Measurements from ENCODE around the gene LSM12.

Gene LSM12

DNA sequence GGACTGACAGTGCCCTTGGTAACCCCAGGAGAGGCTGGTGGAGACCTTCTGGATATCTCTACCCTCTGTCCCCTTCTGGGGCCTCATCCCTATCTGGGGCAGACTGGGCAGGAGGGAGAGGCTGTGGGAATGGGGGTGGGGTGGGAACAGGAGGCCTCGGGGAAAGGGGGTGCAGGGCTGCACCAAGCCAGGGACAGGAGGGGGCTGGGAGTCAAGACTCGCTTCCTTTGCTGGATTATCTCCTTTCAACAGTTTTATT, 28.8 kb upstream of the LSM12 start:
- peaks cover 18% of the 10 kb centered on the region for H3K36me3 ChIP-seq (ENCODE audit: control insufficient read depth, insufficient read depth, low read length)
- peaks cover 3% of the 10 kb centered on the region for H3K4me1 ChIP-seq (ENCODE audit: control insufficient read depth, insufficient read depth, low read length, poor library complexity, severe bottlenecking)
- H3K27ac ChIP-seq (ENCODE audit: insufficient read depth, low read length, poor library complexity, severe bottlenecking): no peak overlapping the region
- DNase-seq: no peak
- H3K27me3 ChIP-seq (replicated peaks; ENCODE audit: control insufficient read depth, insufficient read depth, low read length, poor library complexity, severe bottlenecking): no peaks in the 10 kb centered on the region
- H3K4me3 ChIP-seq (ENCODE audit: insufficient read depth, low read depth, low read length, poor library complexity, severe bottlenecking): no peak overlapping the region
- no peaks in the 10 kb centered on the region for H3K9me3 ChIP-seq (ENCODE audit: control insufficient read depth, low read length)

DNA sequence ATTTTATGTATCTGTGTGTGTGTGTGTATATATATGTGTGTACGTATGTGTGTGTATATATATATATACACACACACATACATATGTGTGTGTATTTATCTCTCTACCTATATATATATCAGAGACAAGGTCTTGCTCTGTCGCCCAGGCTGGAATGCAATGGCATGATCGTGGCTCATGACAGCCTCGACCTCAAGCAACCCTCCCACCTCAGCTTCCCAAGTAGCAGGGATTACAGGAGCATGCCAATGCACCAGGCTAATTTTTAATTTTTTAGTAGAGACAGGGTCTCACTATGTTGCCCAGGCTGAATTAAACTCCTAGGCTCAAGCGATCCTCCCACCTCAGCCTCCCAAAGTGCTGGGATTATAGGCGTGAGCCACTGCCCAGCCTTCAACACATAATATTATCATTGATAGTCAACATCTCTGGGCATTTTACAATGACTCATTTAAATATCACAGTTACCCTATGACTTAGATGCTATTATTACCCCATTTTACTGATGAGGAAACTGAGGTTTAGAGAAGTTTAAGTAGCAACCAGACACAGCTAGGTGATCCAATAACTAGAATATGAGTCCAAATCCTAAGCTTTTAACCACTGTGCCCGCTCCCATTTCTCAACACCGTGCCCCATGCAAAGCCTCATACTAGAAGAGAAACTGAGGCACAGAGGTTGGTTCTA, 28.4 kb upstream of the LSM12 start:
- DNase-seq: no peak
- Histone ChIP-seq H3K9me3 (ENCODE audit: control insufficient read depth, low read length) (no peaks in the 10 kb centered on the region), H3K27ac (ENCODE audit: insufficient read depth, low read length, poor library complexity, severe bottlenecking) (no peak overlapping the region), H3K36me3 (ENCODE audit: control insufficient read depth, insufficient read depth, low read length) (peaks cover 18% of the 10 kb centered on the region), H3K4me3 (ENCODE audit: insufficient read depth, low read depth, low read length, poor library complexity, severe bottlenecking) (no peak overlapping the region), H3K4me1 (ENCODE audit: control insufficient read depth, insufficient read depth, low read length, poor library complexity, severe bottlenecking) (peaks cover 3% of the 10 kb centered on the region), H3K27me3 (replicated peaks; ENCODE audit: control insufficient read depth, insufficient read depth, low read length, poor library complexity, severe bottlenecking) (no peaks in the 10 kb centered on the region)

DNA sequence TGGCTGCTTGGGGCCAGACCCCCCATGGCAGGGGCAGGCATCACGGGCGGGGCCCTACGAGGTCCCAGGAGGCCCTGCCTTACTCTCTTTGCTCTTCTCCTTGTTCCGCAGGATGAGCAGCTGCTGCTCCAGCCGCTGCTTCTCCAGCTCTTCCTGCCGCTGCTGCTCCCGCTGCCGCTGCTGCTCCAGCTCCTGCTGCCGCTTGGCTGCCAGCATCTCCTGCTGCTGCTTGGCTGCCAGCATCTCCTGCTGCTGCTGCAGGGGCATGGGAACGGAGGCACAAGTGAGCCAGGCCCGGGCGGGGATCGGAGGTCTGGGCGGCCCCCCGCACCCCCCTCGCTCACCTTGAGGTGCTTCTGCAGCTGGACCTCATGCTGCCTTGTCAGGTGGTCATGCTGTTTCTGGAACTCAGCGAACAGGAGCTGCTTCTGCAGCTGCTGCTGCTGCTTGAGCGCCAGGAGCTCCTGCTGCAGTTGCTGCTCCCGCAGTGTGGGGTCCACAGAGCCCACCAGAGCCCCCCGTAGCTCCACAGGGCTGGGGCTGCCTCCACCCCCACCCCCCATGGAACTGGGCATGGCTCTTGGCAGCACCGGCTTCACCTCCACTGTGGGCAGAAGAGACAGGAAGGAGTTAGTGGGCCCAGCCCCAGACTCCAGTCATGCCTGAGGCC, 26.9 kb upstream of the LSM12 start:
- H3K27ac ChIP-seq (ENCODE audit: insufficient read depth, low read length, poor library complexity, severe bottlenecking): no peak overlapping the region
- H3K4me3 ChIP-seq (ENCODE audit: insufficient read depth, low read depth, low read length, poor library complexity, severe bottlenecking): no peak overlapping the region
- H3K27me3 ChIP-seq (replicated peaks; ENCODE audit: control insufficient read depth, insufficient read depth, low read length, poor library complexity, severe bottlenecking): no peaks in the 10 kb centered on the region
- peaks cover 22% of the 10 kb centered on the region for H3K36me3 ChIP-seq (ENCODE audit: control insufficient read depth, insufficient read depth, low read length)
- H3K4me1 ChIP-seq (ENCODE audit: control insufficient read depth, insufficient read depth, low read length, poor library complexity, severe bottlenecking): peaks cover 3% of the 10 kb centered on the region
- DNase-seq: no peak
- no peaks in the 10 kb centered on the region for H3K9me3 ChIP-seq (ENCODE audit: control insufficient read depth, low read length)

DNA sequence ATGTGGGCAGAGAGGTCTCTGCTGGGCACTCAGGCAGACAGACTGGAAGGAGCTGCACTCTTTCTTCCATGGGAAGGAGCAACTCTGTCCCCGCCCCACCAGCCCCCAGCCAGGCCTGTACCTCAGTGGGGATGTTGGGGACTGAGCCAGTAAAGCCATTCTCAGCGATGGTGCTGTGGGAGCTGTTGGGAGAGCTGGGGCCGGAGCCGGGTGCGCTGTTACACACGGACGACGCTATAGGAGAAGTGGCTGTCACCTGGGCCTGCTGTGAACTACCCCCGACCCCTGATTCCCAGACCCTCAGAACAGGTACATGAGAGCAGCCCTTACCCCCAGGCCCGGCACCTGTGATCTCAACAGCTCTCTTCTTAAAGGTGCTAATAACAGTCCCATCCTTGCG, 25.6 kb upstream of the LSM12 start:
- Histone ChIP-seq H3K4me1 (ENCODE audit: control insufficient read depth, insufficient read depth, low read length, poor library complexity, severe bottlenecking) (peaks cover 3% of the 10 kb centered on the region), H3K36me3 (ENCODE audit: control insufficient read depth, insufficient read depth, low read length) (peaks cover 22% of the 10 kb centered on the region), H3K9me3 (ENCODE audit: control insufficient read depth, low read length) (no peaks in the 10 kb centered on the region), H3K27me3 (replicated peaks; ENCODE audit: control insufficient read depth, insufficient read depth, low read length, poor library complexity, severe bottlenecking) (no peaks in the 10 kb centered on the region), H3K27ac (ENCODE audit: insufficient read depth, low read length, poor library complexity, severe bottlenecking) (no peak overlapping the region), H3K4me3 (ENCODE audit: insufficient read depth, low read depth, low read length, poor library complexity, severe bottlenecking) (no peak overlapping the region)
- DNase-seq: no peak

DNA sequence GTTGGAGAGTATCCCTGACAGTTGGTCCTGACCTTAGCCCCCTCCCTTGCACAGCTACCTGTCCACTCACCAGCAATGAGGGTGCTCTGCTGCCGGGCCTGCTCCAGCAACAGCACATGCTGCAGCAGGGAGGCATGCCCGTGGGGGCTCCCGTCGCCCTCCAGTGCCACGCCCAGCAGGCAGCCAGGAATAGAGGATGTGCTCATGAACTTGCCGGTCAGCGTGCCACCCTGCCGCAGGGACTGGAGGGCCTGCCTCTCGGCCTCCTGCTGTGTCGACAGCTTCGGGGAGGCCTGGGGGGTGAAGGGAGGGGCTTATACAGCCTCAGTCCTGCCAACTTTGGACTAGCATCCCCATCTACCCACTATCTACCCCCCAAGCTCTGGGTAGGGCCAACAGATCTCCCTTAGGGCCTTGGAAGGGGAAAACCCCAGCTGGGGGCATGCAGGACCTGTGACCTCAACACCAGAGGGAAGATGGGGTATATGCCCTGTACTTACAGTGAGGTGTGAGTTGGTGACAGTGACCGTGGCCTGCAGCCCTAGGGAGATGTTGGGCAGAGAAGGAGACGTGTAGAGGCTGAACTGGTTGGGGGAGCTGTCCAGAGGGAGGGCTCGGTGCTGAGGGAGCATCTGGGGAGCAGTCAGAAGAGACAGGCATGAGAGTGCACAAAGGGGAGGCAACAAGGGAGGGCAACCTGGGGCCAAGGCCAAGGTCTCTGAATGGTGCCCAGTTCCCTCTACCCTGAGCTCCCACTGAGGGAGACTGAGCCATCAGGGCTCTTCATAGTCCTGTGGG, 24.9 kb upstream of the LSM12 start:
- Histone ChIP-seq H3K27me3 (replicated peaks; ENCODE audit: control insufficient read depth, insufficient read depth, low read length, poor library complexity, severe bottlenecking) (no peaks in the 10 kb centered on the region), H3K9me3 (ENCODE audit: control insufficient read depth, low read length) (no peaks in the 10 kb centered on the region), H3K4me3 (ENCODE audit: insufficient read depth, low read depth, low read length, poor library complexity, severe bottlenecking) (no peak overlapping the region), H3K27ac (ENCODE audit: insufficient read depth, low read length, poor library complexity, severe bottlenecking) (no peak overlapping the region), H3K36me3 (ENCODE audit: control insufficient read depth, insufficient read depth, low read length) (peaks cover 22% of the 10 kb centered on the region), H3K4me1 (ENCODE audit: control insufficient read depth, insufficient read depth, low read length, poor library complexity, severe bottlenecking) (peaks cover 3% of the 10 kb centered on the region)
- DNase-seq: no peak

DNA sequence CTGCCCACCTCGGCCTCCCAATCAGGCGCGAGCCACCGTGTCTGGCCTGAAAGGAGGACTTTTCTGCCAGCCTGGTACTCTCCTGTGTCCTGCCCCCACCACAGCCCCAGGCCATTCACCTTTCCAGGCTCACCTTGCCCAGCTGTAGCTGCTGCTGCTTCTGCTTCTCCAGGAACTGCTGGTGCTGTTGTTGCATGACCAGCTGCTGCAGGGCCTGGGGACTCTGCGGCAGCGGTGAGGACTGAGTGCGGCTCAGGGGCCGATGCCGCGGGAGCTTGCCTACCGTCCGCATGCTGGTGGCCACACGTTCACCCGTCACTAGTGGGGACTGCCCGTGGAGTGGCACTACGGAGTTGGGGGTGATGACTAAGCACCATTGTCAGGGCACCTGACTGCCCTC, 21.8 kb upstream of the LSM12 start:
- no peaks in the 10 kb centered on the region for H3K9me3 ChIP-seq (ENCODE audit: control insufficient read depth, low read length)
- H3K36me3 ChIP-seq (ENCODE audit: control insufficient read depth, insufficient read depth, low read length): peaks cover 35% of the 10 kb centered on the region
- no peak overlapping the region for H3K4me3 ChIP-seq (ENCODE audit: insufficient read depth, low read depth, low read length, poor library complexity, severe bottlenecking)
- H3K4me1 ChIP-seq (ENCODE audit: control insufficient read depth, insufficient read depth, low read length, poor library complexity, severe bottlenecking): no peaks in the 10 kb centered on the region
- no peak overlapping the region for H3K27ac ChIP-seq (ENCODE audit: insufficient read depth, low read length, poor library complexity, severe bottlenecking)
- H3K27me3 ChIP-seq (replicated peaks; ENCODE audit: control insufficient read depth, insufficient read depth, low read length, poor library complexity, severe bottlenecking): no peaks in the 10 kb centered on the region
- DNase-seq: no peak

DNA sequence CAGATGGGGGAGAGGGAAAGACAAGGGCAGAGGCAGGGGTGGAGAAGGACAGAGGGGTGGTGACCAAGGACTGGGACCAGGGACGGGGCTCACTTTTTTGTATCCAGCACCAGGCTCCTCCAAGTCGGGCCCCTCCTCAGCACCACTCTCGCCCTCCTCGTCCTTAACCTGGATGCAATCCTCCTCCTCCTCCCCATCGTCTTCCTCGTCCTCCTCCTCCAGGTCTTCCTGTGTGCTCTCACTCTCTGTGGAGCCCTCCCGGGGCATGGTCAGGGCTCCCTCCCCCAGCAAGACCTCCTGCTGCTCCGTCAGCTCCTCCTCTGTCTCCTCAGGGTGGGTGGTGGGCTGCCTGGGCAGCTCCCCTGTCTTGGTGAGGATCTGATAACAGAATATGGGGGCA, 20.8 kb upstream of the LSM12 start:
- no peaks in the 10 kb centered on the region for H3K4me1 ChIP-seq (ENCODE audit: control insufficient read depth, insufficient read depth, low read length, poor library complexity, severe bottlenecking)
- peaks cover 42% of the 10 kb centered on the region for H3K36me3 ChIP-seq (ENCODE audit: control insufficient read depth, insufficient read depth, low read length)
- H3K27ac ChIP-seq (ENCODE audit: insufficient read depth, low read length, poor library complexity, severe bottlenecking): no peak overlapping the region
- H3K27me3 ChIP-seq (replicated peaks; ENCODE audit: control insufficient read depth, insufficient read depth, low read length, poor library complexity, severe bottlenecking): no peaks in the 10 kb centered on the region
- no peaks in the 10 kb centered on the region for H3K9me3 ChIP-seq (ENCODE audit: control insufficient read depth, low read length)
- DNase-seq: no peak
- no peak overlapping the region for H3K4me3 ChIP-seq (ENCODE audit: insufficient read depth, low read depth, low read length, poor library complexity, severe bottlenecking)

DNA sequence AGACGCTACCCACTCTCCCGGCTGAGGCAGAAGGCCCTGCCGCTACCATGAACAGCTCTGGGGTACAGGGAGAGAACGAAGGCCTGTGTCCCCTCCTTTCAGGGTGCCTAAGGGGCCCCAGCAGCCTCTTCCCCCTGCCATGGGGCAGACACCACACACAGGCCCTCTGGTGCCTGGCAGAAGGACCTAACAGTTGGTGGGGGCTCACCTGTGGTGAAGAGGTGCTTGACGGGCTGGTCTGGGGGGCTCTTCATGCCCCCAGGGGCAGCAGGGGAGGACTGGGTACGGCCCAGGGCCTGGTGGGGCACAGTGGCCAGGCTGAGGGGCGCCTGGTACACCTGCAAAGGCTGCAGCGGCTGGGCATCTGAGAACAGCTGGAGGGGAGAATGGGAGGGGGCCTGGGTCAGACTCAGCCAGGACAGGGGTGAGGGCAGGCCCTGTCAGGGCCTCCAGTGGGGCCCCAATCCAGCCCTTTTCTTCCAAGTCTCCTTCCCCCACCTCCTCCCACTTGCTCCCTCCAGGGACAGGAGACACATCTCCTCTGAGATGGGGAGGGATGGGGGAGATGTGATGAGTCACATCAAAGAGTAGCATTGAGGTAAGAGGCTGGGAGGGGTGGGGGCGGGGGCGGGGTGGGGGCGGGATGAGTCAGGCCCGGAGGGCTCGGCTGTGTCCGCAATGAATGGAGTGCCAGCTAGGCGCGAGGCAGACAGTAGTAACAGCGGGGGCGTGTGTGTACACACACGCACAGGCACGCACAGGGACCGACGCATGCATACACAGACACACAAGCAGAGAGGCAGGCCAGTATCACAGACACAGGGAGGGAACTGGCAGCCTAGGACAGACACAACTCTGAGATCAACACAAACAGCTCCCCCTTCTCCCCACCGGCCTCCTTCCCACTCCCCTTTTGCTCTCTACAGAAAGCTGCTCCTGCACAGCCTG, 20.2 kb upstream of the LSM12 start:
- peak in 1 of 3 donors; percentile 16 for DNase-seq
- H3K36me3 ChIP-seq (ENCODE audit: control insufficient read depth, insufficient read depth, low read length): peaks cover 38% of the 10 kb centered on the region
- H3K4me3 ChIP-seq (ENCODE audit: insufficient read depth, low read depth, low read length, poor library complexity, severe bottlenecking): no peak overlapping the region
- no peaks in the 10 kb centered on the region for H3K27me3 ChIP-seq (replicated peaks; ENCODE audit: control insufficient read depth, insufficient read depth, low read length, poor library complexity, severe bottlenecking)
- H3K27ac ChIP-seq (ENCODE audit: insufficient read depth, low read length, poor library complexity, severe bottlenecking): no peak overlapping the region
- no peaks in the 10 kb centered on the region for H3K9me3 ChIP-seq (ENCODE audit: control insufficient read depth, low read length)
- H3K4me1 ChIP-seq (ENCODE audit: control insufficient read depth, insufficient read depth, low read length, poor library complexity, severe bottlenecking): no peaks in the 10 kb centered on the region

DNA sequence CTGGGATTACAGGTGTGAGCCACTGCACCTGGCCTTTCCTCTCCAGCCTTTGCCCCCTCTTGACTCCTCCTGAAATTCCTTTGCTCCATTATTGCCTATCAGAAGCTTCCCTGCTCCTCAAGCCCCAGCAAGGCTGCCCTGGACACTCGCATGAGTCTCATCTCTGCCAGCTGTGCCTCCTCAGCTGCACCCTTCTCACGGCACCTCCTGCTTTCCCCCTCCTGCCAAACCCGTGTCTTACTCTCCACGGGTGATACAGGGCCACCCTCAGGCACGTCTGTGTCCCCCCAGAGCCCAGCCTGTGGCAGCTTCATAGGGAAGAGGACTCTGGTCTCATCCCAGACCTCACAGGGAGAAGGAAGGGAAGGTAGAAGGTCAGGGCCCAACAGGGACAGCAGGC, 19.4 kb upstream of the LSM12 start:
- Histone ChIP-seq H3K4me3 (ENCODE audit: insufficient read depth, low read depth, low read length, poor library complexity, severe bottlenecking) (no peak overlapping the region), H3K4me1 (ENCODE audit: control insufficient read depth, insufficient read depth, low read length, poor library complexity, severe bottlenecking) (no peaks in the 10 kb centered on the region), H3K27ac (ENCODE audit: insufficient read depth, low read length, poor library complexity, severe bottlenecking) (no peak overlapping the region), H3K9me3 (ENCODE audit: control insufficient read depth, low read length) (no peaks in the 10 kb centered on the region), H3K36me3 (ENCODE audit: control insufficient read depth, insufficient read depth, low read length) (peaks cover 32% of the 10 kb centered on the region), H3K27me3 (replicated peaks; ENCODE audit: control insufficient read depth, insufficient read depth, low read length, poor library complexity, severe bottlenecking) (no peaks in the 10 kb centered on the region)
- no peak for DNase-seq

All from effector memory CD4-positive, alpha-beta T cell (primary cell).